Hypothalamus (tissue), 51 donors: ENCODE results near the gene KCNAB1.
"Not testable (repeated sequence)": the region's sequence is repeated elsewhere in the genome, so short reads cannot be mapped to it uniquely, and the experiment has no call there.

Experiments
- DNase-seq, 51 donors: peaks; one replicate each; lab custom pipeline; 2025; lab: John Stamatoyannopoulos, UW

Gene KCNAB1

DNA sequence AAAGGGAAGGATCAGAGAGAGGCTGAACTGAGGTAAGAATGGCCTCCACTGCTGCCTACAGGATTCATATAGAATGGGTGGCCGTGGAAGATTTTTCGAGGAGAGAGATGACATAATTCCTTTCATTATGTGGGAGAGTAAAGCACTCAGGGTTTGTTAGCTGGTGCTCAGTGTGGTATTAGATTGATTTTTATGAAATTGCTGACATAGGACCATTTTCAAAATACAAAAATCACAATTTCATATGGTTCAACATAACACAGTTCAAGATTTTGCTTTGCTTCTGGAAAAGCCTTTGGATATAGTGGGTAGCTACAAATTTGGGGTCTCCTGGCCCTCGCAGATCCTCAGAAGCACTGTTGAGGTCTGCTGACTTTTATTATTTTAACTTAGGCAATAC is 95.4 kb downstream of the KCNAB1 start:
- no peak for DNase-seq

DNA sequence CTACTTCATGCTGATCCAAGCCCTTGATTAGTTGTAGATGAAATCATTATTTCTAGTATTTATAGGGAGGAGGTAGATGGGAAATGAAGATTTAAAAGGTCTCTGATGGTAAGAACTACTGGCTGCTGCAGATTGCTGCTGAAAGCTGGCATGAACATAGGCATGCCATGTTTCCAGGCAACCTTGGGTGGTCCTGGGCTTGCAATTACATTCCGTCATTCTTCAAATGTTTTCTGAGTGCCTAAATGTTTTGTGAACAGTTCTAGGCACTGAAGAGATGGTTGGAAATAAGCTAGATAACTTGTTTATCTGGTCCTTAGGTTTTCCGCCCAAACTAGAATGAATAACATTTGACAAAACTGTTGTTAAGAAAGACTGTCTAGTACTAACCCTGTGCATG is 95.8 kb downstream of the KCNAB1 start:
- DNase-seq: no peak

DNA sequence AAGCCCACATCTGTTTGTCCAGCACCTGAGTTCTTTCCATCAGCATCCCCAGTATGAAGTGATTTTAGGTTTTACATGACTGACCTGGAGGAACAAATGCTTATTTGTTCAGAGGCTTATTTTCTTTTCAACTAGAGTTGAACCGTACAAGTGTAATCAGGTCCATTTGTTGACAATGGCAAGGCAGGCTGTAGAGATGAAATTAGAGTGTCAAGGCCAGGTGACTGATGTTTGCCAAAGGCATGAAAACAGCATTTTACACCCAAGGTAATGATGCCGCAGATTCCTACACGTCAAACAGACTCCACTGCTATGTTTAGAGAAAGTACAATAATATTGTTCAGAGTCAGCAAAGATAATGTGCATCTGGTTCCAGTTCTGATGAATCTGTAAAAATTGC is 96.5 kb downstream of the KCNAB1 start:
- DNase-seq: no peak

DNA sequence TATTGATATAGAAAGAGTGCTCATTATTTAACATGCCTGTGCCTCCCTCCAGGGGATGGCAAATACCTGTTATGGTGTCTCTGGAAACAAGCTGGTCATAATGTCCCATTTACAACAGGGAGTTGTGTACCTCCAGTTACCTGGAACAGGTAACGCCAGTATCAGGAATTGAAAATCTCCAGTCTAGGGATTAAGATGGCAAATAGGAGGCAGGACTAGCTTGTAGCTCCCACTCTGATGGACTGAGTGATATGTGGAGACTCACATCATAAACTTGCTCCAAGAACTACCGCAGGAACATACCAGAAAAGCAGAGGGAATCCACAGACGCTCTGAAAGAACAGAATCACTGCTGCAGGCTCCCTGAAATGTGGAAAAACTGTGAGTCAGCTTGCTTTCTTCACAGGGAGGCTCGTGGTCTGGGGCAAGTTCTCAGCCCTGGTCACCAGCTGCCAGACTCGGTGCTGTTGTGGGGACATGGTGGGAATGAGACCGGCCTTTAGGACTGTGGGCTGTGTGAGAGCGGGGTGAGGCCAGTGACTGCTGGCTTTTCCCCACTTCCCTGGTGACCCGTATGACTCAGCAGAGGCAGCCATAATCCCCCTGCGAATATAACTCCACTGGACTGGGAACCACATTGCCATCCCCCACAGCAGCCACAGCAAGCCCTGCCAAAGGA is 97.4 kb downstream of the KCNAB1 start:
- no peak for DNase-seq

DNA sequence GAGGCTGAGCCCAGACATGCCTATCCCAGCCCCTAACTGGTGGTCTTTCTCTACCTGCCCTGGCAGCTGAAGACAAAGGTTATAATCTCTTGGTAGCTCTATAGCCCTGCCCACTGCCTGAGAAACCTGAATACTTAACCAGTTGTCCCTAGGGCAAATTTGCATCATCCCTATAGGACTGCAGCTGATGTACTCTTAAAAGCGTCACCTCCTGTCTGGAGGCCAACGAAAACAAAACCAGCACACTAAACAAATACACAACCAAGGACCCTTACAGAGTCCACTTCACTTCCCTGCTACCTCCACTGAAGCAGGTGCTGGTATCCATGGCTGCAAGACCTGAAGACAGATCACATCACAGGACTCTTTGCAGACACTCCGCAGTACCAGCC is 98.0 kb downstream of the KCNAB1 start:
- no peak for DNase-seq

DNA sequence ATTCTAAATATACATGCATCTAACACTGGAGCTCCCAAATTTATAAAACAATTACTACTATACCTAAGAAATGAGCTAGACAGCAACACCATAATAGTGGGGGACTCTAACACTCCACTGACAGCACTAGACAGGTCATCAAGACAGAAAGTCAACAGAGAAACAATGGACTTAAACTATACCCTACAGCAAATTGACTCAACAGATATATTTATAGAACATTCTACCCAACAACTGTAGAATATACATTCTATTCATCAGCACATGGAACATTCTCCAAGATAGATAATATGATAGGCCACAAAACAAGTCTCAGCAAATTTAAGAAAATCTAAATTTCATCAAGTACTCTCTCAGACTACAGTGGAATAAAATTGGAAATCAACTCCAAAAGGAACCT is 102.0 kb downstream of the KCNAB1 start:
- not testable (repeated sequence) for DNase-seq

DNA sequence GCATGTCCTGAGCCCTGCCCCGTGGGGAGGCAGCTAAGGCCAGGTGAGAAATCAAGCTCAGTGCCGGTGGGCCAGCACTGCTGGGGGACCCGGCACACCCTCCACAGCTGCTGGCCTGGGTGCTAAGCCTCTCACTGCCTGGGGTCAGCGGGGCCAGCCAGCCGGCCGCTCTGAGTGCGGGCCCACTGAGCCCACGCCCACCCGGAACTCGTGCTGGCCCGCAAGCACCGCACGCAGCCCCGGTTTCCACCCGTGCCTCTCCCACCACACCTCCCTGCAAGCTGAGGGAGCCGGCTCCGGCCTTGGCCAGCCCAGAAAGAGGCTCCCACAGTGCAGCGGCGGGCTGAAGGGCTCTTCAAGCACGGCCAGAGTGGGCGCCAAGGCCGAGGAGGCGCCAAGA is 103.7 kb downstream of the KCNAB1 start:
- not testable (repeated sequence) for DNase-seq

DNA sequence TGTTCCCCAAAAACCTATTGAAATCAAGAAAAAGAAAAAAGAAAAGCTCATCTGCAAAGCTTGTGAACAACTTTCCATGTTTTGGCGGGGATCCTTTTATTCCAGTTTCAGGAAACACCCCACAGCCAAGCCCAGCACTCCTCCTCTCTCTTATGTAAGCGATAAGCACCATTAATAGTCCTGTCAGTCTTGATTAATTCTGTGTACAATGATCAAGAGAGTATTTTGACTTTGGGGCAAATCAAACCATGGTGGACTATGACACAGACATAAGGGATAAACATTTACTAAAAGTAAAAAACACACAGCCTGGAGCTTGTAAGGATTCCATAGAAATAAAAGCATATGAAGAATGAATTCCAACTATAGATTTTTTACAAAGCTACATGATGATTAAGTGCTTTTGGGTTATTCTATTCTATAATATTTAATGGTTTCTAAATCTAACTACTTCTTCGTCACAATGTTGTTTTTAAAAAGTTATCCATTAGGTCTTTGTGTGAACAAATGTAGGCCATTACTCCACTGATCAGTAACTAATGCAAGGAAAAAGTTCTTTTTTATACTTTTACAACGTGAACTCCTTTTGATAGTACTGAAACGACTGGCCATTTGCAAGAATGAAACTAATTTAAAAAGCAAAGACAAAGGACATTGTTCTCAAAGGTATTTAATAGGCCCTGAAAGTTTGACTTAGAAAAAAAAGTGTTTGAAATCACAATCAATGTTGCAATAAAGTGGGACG is 106.5 kb downstream of the KCNAB1 start:
- DNase-seq: no peak

DNA sequence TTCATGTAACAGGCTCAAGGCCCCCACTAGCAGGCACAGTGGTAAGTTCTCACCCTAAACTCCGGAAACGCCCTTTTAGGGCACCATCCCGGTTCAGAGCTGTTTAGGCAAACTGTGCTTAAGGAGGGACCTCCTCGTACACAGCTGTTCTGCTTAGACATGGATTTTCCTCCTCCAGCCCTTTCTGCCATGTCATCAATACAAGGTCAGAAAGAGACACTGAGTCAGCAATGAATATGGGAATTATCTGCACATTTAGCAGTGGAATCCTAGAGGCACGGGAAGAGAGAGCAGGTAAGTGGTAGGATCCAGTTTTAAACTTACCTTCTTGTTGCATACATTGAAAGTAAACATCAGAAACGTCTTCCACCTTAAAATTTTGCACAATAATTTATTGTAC is 107.3 kb downstream of the KCNAB1 start:
- DNase-seq: no peak

DNA sequence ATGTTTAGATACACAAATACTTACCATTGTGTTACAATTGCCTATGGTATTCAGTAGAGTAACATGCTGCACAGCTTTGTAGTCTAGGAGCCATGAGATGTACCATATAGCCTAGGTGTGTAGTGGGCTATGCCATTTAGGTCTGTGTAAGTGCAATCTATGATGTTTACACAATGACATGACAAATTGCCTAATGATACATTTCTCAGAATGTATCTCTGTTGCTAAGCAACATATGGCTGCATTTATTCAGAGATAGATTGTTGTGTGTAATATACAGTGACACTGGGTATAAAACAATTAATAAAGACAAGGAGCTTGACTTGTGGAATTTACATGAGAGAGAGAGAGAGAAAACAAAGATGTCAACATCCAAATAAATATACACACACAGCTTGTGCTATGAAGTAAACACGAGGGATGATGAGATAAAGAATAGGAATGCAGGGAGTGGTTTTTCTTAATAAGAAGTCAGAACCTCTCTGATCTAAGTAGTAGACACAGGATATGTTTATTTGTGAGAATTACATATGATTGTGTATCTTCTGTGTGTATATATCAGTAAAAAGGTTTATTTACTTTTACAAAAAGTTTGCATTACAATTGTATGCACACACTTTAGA is 110.0 kb downstream of the KCNAB1 start:
- no peak for DNase-seq

DNA sequence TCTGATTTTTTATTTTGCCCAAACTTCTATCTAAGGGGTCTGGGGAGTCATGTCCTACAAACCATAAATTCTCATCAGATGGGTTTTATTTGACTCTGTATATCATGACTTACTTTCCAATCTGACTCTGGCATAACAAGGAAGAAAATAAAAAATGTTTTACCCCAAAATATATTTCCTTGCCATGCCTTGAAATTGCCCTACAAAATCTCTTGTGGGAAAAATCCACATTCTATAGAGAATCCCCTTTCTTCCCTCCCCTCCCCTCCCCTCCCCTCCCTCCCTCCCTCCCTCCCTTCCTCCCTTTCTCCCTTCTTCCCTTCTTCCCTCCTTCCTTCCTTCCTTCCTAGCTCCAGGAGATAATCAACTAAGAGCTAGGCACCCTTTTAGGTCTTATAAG is 110.8 kb downstream of the KCNAB1 start:
- DNase-seq: not testable (repeated sequence)

DNA sequence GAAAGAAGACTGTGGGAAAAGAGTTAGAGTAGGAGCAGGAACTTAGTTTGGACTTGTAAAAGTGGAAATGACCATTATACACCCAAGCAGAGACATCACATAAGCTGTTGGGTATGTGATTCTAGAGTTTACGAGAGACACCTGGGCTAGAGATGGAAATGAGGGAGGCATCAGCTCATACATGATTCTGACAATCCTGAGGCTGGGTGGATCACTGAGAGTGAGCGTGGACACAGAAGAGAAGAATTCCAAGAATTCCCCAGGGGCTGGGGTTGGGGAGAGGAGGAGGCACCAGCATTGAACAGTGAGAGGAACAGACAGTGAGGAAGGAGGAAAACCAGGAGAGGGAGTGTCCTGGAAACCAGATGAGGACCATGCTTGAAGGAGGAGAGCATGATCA is 113.5 kb downstream of the KCNAB1 start:
- no peak for DNase-seq

DNA sequence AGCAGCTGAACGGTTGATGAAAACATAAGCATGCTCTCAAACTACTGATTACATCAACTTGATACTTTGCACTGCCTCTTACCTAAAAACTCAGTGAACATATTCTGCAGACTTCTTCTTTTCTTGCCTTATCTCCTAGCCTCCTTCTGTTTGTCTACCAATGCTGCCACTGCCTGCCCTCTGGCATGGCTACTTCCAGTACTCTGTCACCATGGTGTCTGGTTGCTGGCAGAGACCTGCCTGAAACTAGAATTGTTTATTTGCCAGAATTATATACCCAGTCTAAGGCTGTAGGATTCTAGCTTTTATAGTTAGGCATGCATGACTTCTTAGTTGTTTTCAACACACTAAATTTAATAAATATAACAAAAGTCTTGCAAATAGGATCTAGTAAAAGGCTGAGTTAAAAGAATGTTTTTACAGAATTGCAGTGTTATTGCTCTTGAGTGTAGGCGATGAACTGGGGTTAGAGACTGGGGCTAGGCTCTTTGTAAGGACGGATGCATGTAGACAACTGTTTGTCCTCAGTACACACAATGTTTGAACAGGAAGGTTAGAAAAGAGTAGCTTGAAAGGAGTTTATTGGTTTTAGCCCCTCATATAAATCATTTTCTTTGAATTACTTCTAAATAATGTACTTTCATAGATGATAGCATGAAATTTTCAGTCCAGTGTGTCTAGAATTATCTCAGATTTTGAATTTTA is 116.3 kb downstream of the KCNAB1 start:
- DNase-seq: no peak

DNA sequence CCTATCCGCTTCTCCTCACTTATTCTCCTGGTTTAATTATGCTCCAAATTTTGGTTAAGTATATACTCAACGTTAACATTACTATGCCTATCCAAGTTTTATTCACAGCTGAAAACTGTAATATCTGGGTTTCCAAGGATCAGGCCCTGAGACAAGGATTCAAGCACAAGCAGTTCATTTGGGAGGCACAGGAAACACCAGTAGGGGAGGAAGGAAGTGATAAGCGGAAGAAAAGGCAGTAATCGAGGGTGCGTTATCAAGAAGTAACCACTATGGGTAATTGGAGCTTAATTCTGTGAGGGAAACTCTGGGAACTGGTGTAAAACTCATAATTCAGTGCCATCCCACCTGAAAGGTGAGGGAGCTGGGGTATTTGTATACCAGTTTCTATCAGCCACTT is 120.3 kb downstream of the KCNAB1 start:
- no peak for DNase-seq

DNA sequence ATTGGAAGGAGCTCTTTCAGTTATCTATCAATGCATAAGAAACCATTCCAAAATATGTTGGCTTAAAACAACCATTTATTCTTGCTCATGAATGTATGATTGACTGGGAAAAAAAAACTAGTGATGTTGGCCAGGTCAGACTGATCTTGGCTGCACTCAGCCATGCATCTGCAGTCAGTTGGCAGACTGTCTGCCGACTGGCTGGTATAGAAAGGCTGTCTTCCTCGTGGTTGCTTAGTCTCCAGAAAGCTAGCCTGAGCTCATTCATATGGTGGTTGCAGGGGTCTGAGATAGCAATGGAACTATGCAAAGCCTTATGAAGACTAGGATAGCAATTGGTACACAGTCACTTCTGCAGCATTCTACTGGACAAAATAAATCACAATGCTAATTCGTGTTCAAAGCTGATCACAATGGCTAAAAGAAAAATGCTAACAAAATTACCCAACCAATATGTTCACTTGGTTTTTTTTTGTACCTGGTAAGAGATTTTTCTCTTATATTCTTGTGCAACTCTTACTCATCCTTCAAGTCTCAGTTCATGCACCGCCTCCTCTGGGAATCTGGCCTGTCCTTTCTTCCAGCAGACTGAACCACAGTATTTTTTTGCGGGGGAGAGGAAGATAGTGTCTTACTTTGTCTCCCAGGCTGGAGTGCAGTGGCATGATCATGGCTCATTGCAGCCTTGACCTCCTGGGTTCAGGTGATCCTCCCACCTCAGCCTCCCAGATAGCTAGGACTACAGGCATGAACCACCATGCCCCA is 126.8 kb downstream of the KCNAB1 start:
- DNase-seq: no peak

DNA sequence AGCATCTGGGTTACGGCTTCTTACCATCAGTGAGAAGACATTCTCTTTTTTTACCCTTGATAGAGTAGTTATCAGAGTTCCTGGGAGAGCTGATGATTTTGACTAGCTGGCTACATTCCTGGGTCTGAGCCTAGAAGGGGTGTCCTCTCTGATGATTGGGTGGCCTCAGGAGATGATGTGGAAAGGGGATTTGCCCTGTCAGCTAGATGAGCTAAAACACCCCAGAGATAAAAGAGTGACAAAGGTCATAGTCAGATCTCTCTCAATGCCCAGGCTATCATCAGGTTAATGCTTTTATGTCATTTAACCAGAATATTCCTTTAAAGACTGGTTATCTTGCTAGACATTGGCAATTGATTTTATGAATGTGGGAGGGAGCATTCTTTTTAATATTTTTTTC is 130.2 kb downstream of the KCNAB1 start:
- no peak for DNase-seq

DNA sequence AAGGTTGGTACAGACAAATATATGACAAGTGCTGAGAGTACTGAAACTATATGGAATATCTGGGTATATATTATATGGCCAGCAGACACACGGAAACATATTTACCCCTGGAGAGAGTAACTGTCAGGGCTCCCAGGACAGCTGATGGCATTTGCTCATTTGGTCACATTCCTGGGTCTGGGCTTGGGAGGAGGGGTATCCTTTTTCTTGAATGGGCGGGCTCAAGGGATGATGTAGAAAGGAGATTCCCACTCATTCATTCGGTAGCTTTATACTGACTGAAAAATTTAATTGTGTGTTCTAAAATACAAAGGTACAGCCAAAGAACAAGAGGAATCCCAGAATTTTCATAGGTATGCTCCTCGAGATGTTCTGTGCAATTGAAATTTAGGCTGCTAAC is 131.0 kb downstream of the KCNAB1 start:
- no peak for DNase-seq

DNA sequence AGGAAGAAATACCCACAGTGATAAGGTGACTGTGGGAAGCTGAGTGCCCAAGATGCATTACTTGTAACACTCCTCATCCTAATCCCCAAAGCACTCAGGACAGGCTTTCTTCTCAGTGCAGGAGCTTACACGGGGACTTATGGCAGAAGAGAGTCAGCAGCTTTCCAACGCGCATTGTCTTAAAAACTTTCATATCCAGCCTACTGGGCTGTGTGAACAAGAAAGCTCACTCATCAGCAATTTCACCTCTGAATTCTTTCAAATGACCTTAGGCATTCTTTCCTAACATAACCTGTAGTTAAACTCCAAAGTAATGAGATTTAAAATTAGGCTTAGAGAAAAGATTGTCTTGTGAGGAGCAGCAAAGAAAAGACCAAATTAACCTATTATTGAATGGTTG is 132.3 kb downstream of the KCNAB1 start:
- DNase-seq: no peak

DNA sequence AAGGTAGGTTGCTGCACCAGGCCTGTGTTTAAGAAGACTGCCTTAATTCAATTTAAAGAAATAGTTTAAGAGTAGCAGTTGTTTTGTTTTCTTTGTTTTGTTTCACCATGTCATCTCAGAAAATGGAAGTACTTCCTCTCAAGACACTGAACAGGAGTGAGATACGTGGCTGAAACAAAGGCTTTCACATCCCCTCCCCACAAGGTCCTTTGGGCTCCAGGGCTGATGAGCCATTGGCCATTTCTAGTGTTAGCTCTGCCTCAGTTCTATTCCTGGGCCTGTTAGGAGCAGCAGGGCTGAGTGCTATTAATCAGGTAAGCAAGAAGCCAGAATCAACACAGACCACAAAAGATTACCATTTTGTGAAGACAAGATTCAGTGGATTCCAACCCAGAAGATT is 132.8 kb downstream of the KCNAB1 start:
- DNase-seq: no peak

DNA sequence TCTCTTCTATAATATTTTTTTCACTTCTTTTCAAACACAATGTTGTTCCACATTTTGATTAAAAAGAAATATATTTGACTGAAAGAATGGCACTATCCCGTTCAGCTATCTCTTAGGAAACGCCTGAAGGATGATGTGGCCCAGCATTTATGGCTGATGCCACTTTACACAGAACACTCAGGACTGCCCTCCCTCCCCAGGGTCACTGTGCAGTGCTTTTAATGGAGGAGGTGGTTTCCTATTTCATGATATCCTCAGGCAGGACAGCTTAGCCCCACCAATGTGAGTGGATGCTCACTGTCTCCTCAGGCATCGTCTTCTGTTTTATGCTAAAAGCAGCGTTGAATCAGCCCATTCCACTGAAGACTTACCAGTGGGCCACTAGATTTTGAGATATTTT is 135.9 kb downstream of the KCNAB1 start:
- DNase-seq: no peak

DNA sequence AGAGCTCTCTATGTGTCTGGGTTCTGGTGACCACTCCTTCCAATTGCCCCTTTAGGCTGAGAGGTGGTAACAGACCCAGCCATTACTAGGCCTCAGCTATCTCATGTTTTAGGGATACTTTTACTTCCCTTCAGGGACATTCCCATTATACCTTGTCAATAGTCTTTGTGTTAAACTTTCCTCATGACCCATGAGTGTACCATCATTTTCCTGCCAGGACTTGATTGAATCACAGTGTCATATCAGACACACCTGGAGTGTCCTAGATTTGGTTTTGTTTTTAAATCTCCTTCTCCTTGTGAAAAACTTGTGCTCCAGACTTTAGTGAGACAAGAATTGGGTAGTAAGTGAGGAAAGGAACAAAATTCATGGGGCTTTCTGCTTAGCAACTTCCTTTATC is 136.6 kb downstream of the KCNAB1 start:
- no peak for DNase-seq
